Measurements from ENCODE around the gene OLR1.

The OLR1 gene

GRCh38 chr12:10151621-10152020 is 20.3 kb downstream of the OLR1 start:
- DNase-seq: no peak

DNA sequence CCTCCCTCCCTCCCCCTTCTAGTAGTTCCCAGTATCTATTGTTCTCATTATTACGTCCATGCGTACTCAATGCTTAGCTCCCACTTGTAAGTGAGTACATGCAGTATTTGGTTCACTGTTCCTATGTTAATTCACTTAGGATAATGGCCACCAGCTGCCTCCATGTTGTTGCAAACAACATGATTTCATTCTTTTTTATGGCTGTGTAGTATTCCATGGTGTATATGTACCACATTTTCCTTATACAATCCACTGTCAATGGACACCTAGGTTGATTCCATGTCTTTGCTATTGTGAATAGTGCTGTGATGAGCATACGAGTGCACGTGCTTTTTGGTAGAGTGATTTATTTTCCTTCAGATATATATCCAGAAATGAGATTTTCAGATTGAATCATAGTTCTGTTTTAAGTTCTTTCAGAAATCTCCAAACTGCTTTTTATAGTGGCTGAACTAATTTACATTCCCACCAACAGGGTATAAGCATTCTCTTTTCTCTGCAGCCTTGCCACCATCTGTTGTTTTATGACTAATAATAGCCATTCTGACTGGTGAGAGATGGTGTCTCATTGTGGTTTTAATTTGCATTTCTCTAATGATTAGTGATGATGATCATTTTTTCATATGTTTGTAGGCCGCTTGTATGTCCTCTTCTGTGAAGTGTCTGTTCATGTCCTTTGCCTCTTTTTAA is 24.1 kb downstream of the OLR1 start:
- DNase-seq: no peak

- DNase-seq: no peak
These were observed 28.8 kb downstream of the OLR1 start for GRCh38 chr12:10142976-10143589.

- no peak for DNase-seq
These were observed 31.9 kb downstream of the OLR1 start for GRCh38 chr12:10140001-10140400.

- no peak for DNase-seq
These were observed 35.2 kb downstream of the OLR1 start for GRCh38 chr12:10136637-10137205.

DNA sequence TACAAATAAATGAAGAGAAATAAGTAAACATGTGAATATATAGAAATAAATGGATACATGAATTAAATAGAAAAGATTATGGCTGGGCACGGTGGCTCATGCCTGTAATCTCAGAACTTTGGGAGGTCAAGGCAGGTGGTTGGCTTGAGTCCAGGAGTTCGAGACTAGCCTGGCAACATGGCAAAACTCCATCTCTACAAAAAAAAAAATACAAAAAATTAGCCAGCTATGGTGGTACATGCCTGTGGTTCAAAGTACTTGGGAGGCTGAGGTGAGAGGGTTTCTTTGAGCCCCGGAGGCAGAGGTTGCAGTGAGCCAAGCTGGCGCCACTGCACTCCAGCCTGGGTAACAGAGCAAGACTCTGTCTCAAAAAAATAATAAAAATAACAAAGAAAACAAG is 36.8 kb downstream of the OLR1 start:
- no peak for DNase-seq

- no peak for DNase-seq
These were observed 39.0 kb downstream of the OLR1 start for GRCh38 chr12:10132850-10133370.

GRCh38 chr12:10131111-10131690 is 40.7 kb downstream of the OLR1 start:
- no peak for DNase-seq

DNA sequence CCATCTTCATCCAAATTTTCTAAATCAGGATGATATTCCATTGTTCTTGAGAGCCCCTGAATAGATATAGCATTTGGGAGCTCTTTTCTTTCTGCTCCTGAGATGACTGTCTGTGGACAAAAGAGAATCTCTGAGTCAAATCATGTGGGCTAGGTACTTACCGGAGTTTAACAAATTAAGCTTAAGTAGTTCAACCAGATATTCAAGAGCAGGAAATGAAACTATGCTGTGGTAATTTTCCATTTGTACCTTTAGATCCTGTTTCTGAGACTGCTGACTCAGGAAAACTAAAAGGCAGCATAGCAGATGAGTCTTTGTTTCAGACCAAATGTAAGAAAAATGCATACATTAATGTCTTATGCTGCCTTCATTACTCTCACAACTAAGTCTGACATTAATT is 41.9 kb downstream of the OLR1 start, which contains the start of gene CLEC7A:
Gene CLEC7A (minus strand): TSS at position 158 of the 400 bp plus-strand sequence. CDS start 117 bp downstream, at position 41.
- DNase-seq: no peak

GRCh38 chr12:10128687-10129086 is 43.2 kb downstream of the OLR1 start:
- no peak for DNase-seq

DNA sequence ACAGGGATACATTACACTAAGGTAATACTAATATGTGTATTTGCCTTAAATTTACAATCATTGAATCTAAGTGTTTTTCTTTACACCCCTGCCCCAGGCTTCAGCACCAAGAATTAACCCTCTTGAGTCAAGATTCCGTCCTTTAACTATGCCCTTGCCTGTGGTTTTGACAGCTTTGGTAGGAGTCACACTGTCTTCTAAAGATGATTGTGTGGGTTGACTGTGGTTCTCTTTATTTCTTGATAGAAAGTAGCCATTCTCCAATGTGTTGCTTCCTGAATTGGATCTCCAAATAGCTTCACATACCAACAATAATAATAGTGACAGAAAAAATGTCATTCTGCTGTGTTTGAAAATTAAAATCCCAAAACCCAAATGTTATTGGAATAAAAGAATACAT is 45.5 kb downstream of the OLR1 start:
- DNase-seq: no peak

GRCh38 chr12:10122689-10123088 is 49.2 kb downstream of the OLR1 start:
- no peak for DNase-seq

GRCh38 chr12:10121278-10121677 is 50.7 kb downstream of the OLR1 start:
- no peak for DNase-seq

DNA sequence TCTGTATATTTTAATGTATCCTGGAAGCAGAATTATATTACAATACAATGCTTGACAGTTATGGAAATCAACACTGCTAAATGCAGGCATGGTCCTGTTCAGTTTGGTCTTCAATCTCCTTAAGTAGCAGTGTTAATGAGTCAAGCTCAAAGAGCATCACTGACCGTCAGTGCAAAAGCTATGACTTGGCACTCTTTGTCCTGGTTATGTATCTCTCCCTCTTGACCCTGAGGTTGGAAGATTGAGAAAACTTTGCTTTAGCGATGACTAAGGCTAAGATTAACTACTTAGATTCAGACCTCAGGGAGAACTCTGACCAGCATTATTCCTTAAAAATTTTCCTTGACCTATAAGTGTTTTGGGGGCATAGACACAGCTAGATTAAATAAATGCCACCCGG is 52.9 kb downstream of the OLR1 start:
- no peak for DNase-seq

DNA sequence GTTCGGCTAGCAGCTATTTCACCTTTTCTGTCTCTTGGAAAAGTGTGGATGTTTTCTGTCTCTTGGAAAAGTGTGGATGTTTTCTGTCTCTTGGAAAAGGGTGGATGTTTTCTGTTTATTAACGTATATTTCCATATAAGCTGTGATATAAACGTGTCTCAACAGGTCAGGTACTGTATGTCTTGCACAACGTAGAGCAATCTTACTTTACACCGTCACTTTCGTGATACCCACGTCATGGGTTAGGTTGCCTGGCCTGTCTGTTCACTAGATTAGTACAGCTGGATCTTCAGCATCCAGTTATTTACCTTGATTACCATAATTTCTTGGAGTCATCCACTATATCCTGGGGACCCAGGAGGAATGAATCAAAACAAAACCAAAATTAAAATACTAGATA is 56.0 kb downstream of the OLR1 start:
- DNase-seq: no peak

GRCh38 chr12:10115311-10115710 is 56.6 kb downstream of the OLR1 start:
- no peak for DNase-seq

GRCh38 chr12:10113920-10114319 is 58.0 kb downstream of the OLR1 start:
- DNase-seq: no peak

- no peak for DNase-seq
These were observed 58.9 kb downstream of the OLR1 start for GRCh38 chr12:10113075-10113474.

- no peak for DNase-seq
These were observed 60.5 kb downstream of the OLR1 start for GRCh38 chr12:10111451-10111850.

GRCh38 chr12:10110256-10110844 is 61.6 kb downstream of the OLR1 start:
- DNase-seq: no peak
